Measurements from ENCODE around the gene OR56A5. TPM values are rescaled to one million over a fixed set of nuclear protein-coding genes. Genes with fewer than 3 reads are reported as not detected.

OR56A5 gene
- total and polyA plus RNA-seq, 2 donors (not counting 3 experiments of a cell fraction or from before 2014, with no cell fraction given), result not detected

- ChIA-PET POLR2A (no interaction called here), CTCF (no interaction called here)
- no peak overlapping the region for H2AFZ ChIP-seq (ENCODE audit: low read depth, low read length)
- H4K20me1 ChIP-seq (replicated peaks; ENCODE audit: control insufficient read depth, extremely low read depth, insufficient read depth, low read length), result no peaks in the 10 kb centered on the region
- H3K9me1 ChIP-seq (replicated peaks; ENCODE audit: control insufficient read depth, extremely low read depth, insufficient read depth, low read length), result no peaks in the 10 kb centered on the region
- intact Hi-C loops (cut with micrococcal nuclease) (no loop called here), dilution Hi-C loops (cut with MboI; ENCODE audit: extremely low pct_ligation_motif_present, low sequenced_read_pairs) (no loop called here)
- H3K36me3 ChIP-seq (ENCODE audit: control insufficient read depth in 2 of 2, extremely low read depth in 1 of 2, insufficient read depth in 2 of 2, low read length in 2 of 2), result no peaks in the 10 kb centered on the region
- H3K27ac ChIP-seq (ENCODE audit: insufficient read depth, low read depth, low read length), result no peak overlapping the region
- H3K9me3 ChIP-seq (replicated peaks; ENCODE audit: control insufficient read depth, insufficient read depth, low read length), result no peaks in the 10 kb centered on the region
- no peak for DNase-seq (ENCODE audit: low read depth, low spot score)
- BruUV-seq (replicated peaks), result no TSS peak
- no peak for TF ChIP-seq JUN (IDR thresholded peaks at IDR 0.05; ENCODE audit: borderline replicate concordance, insufficient read depth, insufficient read length, low read depth)
- H3K9ac ChIP-seq (replicated peaks; ENCODE audit: extremely low read depth, insufficient read depth, low read length), result no peak overlapping the region
- no peak overlapping the region for H3K4me3 ChIP-seq (replicated peaks in 1 of 3; ENCODE audit: insufficient read depth in 1 of 3, low read depth in 1 of 3, low read length in 3 of 3)
- FAIRE-seq, result no peak
- no peaks in the 10 kb centered on the region for H3K79me2 ChIP-seq (ENCODE audit: control insufficient read depth, insufficient read depth, low read length)
- H3K4me1 ChIP-seq (ENCODE audit: control insufficient read depth, extremely low read depth, insufficient read depth, low read length), result no peaks in the 10 kb centered on the region
- H3K27me3 ChIP-seq (ENCODE audit: control insufficient read depth in 2 of 2, insufficient read depth in 2 of 2, low read length in 2 of 2), result no peaks in the 10 kb centered on the region
- no peak overlapping the region for H3K4me2 ChIP-seq (ENCODE audit: insufficient read depth, low read length)
Observed at GRCh38 chr11:5938603-5938965, 29.7 kb downstream of the OR56A5 start.

GRCh38 chr11:5937868-5938602 lies 30.3 kb downstream of the OR56A5 start:
- DNase-seq (ENCODE audit: low read depth, low spot score) (no peak), FAIRE-seq (no peak)
- H3K9me1 ChIP-seq (replicated peaks; ENCODE audit: control insufficient read depth, extremely low read depth, insufficient read depth, low read length), result no peaks in the 10 kb centered on the region
- H3K79me2 ChIP-seq (ENCODE audit: control insufficient read depth, insufficient read depth, low read length), result no peaks in the 10 kb centered on the region
- H3K4me1 ChIP-seq (ENCODE audit: control insufficient read depth, extremely low read depth, insufficient read depth, low read length), result no peaks in the 10 kb centered on the region
- no peak overlapping the region for H3K27ac ChIP-seq (ENCODE audit: insufficient read depth, low read depth, low read length)
- intact Hi-C loops (cut with micrococcal nuclease), result no loop called here
- no peak overlapping the region for H3K4me3 ChIP-seq (replicated peaks in 1 of 3; ENCODE audit: insufficient read depth in 1 of 3, low read depth in 1 of 3, low read length in 3 of 3)
- ChIA-PET POLR2A (no interaction called here), CTCF (no interaction called here)
- no peaks in the 10 kb centered on the region for H4K20me1 ChIP-seq (replicated peaks; ENCODE audit: control insufficient read depth, extremely low read depth, insufficient read depth, low read length)
- H3K36me3 ChIP-seq (ENCODE audit: control insufficient read depth in 2 of 2, extremely low read depth in 1 of 2, insufficient read depth in 2 of 2, low read length in 2 of 2), result no peaks in the 10 kb centered on the region
- dilution Hi-C loops (cut with MboI; ENCODE audit: extremely low pct_ligation_motif_present, low sequenced_read_pairs), result no loop called here
- no peak overlapping the region for H3K9ac ChIP-seq (replicated peaks; ENCODE audit: extremely low read depth, insufficient read depth, low read length)
- H3K9me3 ChIP-seq (replicated peaks; ENCODE audit: control insufficient read depth, insufficient read depth, low read length), result no peaks in the 10 kb centered on the region
- no peaks in the 10 kb centered on the region for H3K27me3 ChIP-seq (ENCODE audit: control insufficient read depth in 2 of 2, insufficient read depth in 2 of 2, low read length in 2 of 2)
- no peak overlapping the region for H2AFZ ChIP-seq (ENCODE audit: low read depth, low read length)
- TF ChIP-seq MYC (IDR thresholded peaks at IDR 0.05; ENCODE audit: low read depth, low read length), result no peak
- TF ChIP-seq MAX (IDR thresholded peaks at IDR 0.05; ENCODE audit: insufficient read depth, insufficient read length), result no peak
- BruUV-seq (replicated peaks), result no TSS peak
- H3K4me2 ChIP-seq (ENCODE audit: insufficient read depth, low read length), result no peak overlapping the region

Measured in endothelial cell of umbilical vein (primary cell).